Liver (tissue), 3 donors: ENCODE measurements around the gene RUNX1.

ENCODE experiments used
- CTCF ChIP-seq: fragments of 150-350 bp; IDR thresholded peaks from 2 replicates; pipeline ENCODE4 v1.5.1; 2017; ENCODE audit warnings: improper control_type of control experiment, low read depth, low read length; ENCODE audit not compliant: missing input control
- EGR1 ChIP-seq, 2 donors: IDR thresholded peaks; 2 replicates each; pipeline ENCODE4 v1.6.1; 2016 to 2018; ENCODE audit warnings: antibody characterized with exemption in 2 of 2, low read depth in 2 of 2
- GABPA ChIP-seq, 2 donors: IDR thresholded peaks in 1 of 2; conservative IDR thresholded peaks in 1 of 2; 2 replicates each; pipeline ENCODE4 v1.6.1; 2016; ENCODE audit warnings: antibody characterized with exemption in 2 of 2, mild to moderate bottlenecking in 1 of 2, moderate library complexity in 1 of 2
- REST ChIP-seq: IDR thresholded peaks from 2 replicates; pipeline ENCODE4 v1.6.1; 2016; ENCODE audit warnings: antibody characterized with exemption, mild to moderate bottlenecking
- SP1 ChIP-seq: IDR thresholded peaks from 2 replicates; pipeline ENCODE4 v1.6.1; 2018; ENCODE audit warnings: antibody characterized with exemption, mild to moderate bottlenecking
- YY1 ChIP-seq: IDR thresholded peaks from 2 replicates; pipeline ENCODE4 v1.6.1; 2016; ENCODE audit warnings: antibody characterized with exemption, mild to moderate bottlenecking
- donor health status: healthy.
- donor health status: healthy.

GRCh38 chr21:34913811-34914210 lies 135.3 kb downstream of the RUNX1 start:
- no peak for TF ChIP-seq CTCF
- no peak for TF ChIP-seq GABPA (IDR thresholded peaks at IDR 0.05 in 1 of 2, conservative IDR thresholded peaks at IDR 0.05 in 1 of 2)
- TF ChIP-seq SP1 = no peak
- no peak for TF ChIP-seq REST
- no peak for TF ChIP-seq EGR1 (IDR thresholded peaks at IDR 0.05; ENCODE audit: low read depth in 2 of 2)
- TF ChIP-seq YY1 = no peak
